ENCODE results near the gene CYP26B1.

DNA sequence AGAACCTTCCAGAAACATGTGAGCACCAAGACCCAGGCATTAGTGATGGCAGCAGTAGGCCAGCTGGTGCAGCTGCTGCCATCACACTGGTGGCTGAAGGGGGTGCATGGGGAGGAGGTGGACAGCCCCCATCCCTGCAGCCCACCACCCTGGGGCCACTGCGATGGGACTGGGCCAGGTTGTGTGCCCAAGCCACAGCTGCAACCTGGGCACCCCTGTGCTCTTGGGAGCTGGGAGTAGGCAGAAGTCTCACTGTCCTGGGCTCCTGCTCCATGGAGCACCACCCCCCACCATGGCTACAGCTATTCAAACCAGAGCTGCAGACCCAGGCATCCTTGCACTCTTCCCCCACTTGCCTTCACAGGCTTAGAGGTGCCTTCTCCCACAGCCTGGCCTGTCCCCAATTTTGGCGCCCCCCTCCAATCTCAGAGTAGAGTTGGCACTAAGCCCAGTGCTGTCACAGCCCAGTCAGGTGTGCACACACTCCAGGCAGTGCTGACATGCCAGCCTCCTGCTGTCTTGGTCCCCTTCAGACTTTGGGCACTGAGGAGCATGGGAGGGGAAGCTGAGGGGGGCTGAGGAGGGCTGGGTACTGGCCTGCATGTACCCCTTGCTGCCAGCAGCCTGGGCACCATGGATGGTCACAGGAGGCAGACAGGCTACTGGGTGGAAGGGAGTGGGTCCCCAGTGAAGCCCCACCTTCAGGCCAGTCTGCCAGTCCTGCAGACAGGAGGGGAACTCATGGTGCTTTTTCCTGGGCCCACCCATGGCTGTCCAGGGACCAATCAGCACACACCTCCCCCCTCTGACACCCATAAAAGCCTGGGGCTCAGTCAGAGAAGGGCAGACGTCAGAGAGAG lies 67.1 kb downstream of the CYP26B1 start:
- TF ChIP-seq, protein P1, sequence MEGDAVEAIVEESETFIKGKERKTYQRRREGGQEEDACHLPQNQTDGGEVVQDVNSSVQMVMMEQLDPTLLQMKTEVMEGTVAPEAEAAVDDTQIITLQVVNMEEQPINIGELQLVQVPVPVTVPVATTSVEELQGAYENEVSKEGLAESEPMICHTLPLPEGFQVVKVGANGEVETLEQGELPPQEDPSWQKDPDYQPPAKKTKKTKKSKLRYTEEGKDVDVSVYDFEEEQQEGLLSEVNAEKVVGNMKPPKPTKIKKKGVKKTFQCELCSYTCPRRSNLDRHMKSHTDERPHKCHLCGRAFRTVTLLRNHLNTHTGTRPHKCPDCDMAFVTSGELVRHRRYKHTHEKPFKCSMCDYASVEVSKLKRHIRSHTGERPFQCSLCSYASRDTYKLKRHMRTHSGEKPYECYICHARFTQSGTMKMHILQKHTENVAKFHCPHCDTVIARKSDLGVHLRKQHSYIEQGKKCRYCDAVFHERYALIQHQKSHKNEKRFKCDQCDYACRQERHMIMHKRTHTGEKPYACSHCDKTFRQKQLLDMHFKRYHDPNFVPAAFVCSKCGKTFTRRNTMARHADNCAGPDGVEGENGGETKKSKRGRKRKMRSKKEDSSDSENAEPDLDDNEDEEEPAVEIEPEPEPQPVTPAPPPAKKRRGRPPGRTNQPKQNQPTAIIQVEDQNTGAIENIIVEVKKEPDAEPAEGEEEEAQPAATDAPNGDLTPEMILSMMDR (IDR thresholded peaks at IDR 0.05; ENCODE audit: low read length): no peak
- no peak for TF ChIP-seq EZH2phosphoT487 (IDR thresholded peaks at IDR 0.05; ENCODE audit: low read length)

All from MM.1S (cell line).